ENCODE results near the gene EML6. TPM values are rescaled to one million over a fixed set of nuclear protein-coding genes. Genes with fewer than 3 reads are reported as not detected.

EML6 gene
- polyA plus RNA-seq, 2 of the 4 experiments (the other 2 are of a cell fraction), result 1.4 to 1.5 TPM

DNA sequence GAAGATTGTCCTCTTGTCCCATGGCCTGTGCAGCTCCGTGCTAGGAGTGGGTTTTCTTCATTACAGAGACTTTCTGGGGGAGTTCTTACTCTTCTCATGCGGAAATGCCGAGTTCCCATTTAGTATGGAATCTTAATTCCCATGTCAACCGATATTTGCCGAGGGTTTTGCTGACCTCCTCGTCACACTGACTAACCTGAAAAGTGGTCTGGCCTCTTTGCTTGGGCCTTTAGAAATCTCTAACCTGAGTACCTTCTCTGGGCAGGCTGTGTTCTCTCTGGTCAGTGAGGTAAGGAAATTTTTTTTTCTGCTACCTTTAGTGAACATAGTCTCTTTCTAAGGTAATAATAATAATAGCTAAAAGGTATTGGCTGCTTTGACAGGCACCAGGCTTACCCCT lies 10.9 kb upstream of the EML6 start:
- no peak overlapping the region for H3K27ac ChIP-seq
- WGBS (ENCODE audit: missing lambda C conversion rate), result 86% methylated on average over 6 of the region's 6 CpGs
- ChIA-PET POLR2A (no interaction called here), CTCF (interaction anchor here (1.1 kb wide), 2 partner anchors 8 to 126 kb away, joined by 3 read pairs; no protein-coding TSS in a partner anchor)
- TF ChIP-seq POLR2AphosphoS2 (conservative IDR thresholded peaks at IDR 0.05; ENCODE audit: low read length) (no peak), SREBF2 (IDR thresholded peaks at IDR 0.05) (no peak), FOXS1 (CRISPR knock-in tag; IDR thresholded peaks at IDR 0.05) (no peak), NR3C1 (IDR thresholded peaks at IDR 0.05) (no peak), RARB (CRISPR knock-in tag; IDR thresholded peaks at IDR 0.05) (no peak)
- no peaks in the 10 kb centered on the region for H3K4me1 ChIP-seq
- FAIRE-seq, result no peak
- ATAC-seq, result no peak
- DNase-seq (ENCODE audit: low read depth in 1 of 2, low spot score in 1 of 2), result no peak
- H3K9me3 ChIP-seq, result peaks cover 10% of the 10 kb centered on the region; the same call in 2 of the 3 replicates
- no peak overlapping the region for H3K4me2 ChIP-seq
- H3K4me3 ChIP-seq, result no peak overlapping the region

DNA sequence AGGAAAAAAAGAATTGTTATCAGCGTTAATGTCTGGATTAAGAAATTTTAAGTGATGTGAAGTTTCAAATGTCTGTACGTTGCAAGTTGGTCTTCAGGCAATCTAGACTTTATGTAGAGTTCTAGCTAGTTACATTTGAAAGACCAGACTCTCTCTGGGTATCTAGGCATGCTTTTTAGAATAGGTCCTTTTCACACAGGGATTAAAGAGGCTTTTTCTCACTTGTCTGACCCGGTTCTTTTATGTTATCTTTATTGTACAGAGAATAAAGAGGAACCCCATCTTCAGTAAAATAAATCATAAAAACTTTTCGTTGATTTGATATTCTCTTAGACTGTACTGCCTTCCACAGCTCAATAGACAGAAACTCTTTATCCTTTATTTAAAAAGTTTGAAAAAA lies 8.5 kb upstream of the EML6 start:
- Histone ChIP-seq H3K4me2 (no peak overlapping the region), H3K9me3 (peaks cover 10% of the 10 kb centered on the region; the same call in 2 of the 3 replicates), H3K27ac (no peak overlapping the region), H3K4me3 (no peak overlapping the region), H3K4me1 (no peaks in the 10 kb centered on the region)
- DNase-seq (ENCODE audit: low read depth in 1 of 2, low spot score in 1 of 2), result no peak
- POLR2A ChIA-PET, result no interaction called here
- peak; percentile 49 for FAIRE-seq
- 19% methylated on average over 4 of the region's 4 CpGs for WGBS (ENCODE audit: missing lambda C conversion rate)
- TF ChIP-seq CBX2 (IDR thresholded peaks at IDR 0.05; ENCODE audit: borderline replicate concordance, low read depth), result peak; percentile 26; the same call in 1 of the 2 replicates
- TF ChIP-seq MAZ (IDR thresholded peaks at IDR 0.05; ENCODE audit: borderline replicate concordance, low read depth, low read length), result no peak
- CTCF ChIA-PET, result interaction anchor here (0.8 to 6.5 kb wide), 4 partner anchors 10 to 617 kb away, joined by 3 to 46 read pairs (median 3); no protein-coding TSS in a partner anchor
- no peak for ATAC-seq

DNA sequence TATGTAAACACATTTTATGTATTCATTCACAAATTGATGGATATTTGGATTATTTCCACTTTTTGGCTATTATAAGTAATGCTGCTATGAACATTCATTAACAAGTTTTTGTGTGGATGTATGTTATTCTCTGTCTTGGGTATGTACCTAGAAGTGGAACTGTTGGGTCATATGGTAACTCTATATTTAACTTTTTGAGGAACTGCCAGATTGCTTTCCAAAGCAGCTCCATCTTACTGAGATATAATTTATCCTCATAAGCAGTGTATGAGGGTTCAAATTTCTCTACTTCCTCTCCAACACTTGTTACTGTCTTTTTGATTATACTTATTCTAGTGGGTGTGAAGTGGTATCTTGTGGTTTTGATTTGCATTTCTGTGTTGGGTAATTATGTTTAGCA lies 7.1 kb upstream of the EML6 start:
- no peak overlapping the region for H3K4me2 ChIP-seq
- CTCF ChIA-PET, result interaction anchor here (6.5 kb wide), 1 partner anchor 11 kb away, joined by 46 read pairs; no protein-coding TSS in a partner anchor
- H3K4me1 ChIP-seq, result no peaks in the 10 kb centered on the region
- H3K27ac ChIP-seq, result no peak overlapping the region
- FAIRE-seq, result no peak
- no peak for TF ChIP-seq ESRRA (IDR thresholded peaks at IDR 0.05; ENCODE audit: borderline replicate concordance, low read length)
- no peak for TF ChIP-seq PHF8 (IDR thresholded peaks at IDR 0.05; ENCODE audit: borderline replicate concordance, low read depth)
- TF ChIP-seq, protein P1, sequence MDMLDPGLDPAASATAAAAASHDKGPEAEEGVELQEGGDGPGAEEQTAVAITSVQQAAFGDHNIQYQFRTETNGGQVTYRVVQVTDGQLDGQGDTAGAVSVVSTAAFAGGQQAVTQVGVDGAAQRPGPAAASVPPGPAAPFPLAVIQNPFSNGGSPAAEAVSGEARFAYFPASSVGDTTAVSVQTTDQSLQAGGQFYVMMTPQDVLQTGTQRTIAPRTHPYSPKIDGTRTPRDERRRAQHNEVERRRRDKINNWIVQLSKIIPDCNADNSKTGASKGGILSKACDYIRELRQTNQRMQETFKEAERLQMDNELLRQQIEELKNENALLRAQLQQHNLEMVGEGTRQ (IDR thresholded peaks at IDR 0.05), result no peak
- TF ChIP-seq EHF (CRISPR knock-in tag; IDR thresholded peaks at IDR 0.05), result no peak
- TF ChIP-seq SREBF2 (IDR thresholded peaks at IDR 0.05), result no peak
- TF ChIP-seq FOSB (CRISPR knock-in tag; IDR thresholded peaks at IDR 0.05), result no peak
- TF ChIP-seq, protein P2, sequence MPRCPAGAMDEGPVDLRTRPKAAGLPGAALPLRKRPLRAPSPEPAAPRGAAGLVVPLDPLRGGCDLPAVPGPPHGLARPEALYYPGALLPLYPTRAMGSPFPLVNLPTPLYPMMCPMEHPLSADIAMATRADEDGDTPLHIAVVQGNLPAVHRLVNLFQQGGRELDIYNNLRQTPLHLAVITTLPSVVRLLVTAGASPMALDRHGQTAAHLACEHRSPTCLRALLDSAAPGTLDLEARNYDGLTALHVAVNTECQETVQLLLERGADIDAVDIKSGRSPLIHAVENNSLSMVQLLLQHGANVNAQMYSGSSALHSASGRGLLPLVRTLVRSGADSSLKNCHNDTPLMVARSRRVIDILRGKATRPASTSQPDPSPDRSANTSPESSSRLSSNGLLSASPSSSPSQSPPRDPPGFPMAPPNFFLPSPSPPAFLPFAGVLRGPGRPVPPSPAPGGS (IDR thresholded peaks at IDR 0.05), result no peak
- no peak for TF ChIP-seq KDM5A (IDR thresholded peaks at IDR 0.05)
- no peak for TF ChIP-seq FOSL2 (IDR thresholded peaks at IDR 0.05)
- no peak for TF ChIP-seq FOSL2 (CRISPR knock-in tag; IDR thresholded peaks at IDR 0.05)
- no peak for TF ChIP-seq JUNB (IDR thresholded peaks at IDR 0.05)
- TF ChIP-seq MAZ (IDR thresholded peaks at IDR 0.05; ENCODE audit: borderline replicate concordance, low read depth, low read length), result no peak
- TF ChIP-seq, protein P3, sequence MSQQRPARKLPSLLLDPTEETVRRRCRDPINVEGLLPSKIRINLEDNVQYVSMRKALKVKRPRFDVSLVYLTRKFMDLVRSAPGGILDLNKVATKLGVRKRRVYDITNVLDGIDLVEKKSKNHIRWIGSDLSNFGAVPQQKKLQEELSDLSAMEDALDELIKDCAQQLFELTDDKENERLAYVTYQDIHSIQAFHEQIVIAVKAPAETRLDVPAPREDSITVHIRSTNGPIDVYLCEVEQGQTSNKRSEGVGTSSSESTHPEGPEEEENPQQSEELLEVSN (IDR thresholded peaks at IDR 0.05; ENCODE audit: borderline replicate concordance, low read depth), result no peak
- no peak for TF ChIP-seq MYC (IDR thresholded peaks at IDR 0.05; ENCODE audit: borderline replicate concordance, low read length)
- TF ChIP-seq RCOR1 (IDR thresholded peaks at IDR 0.05; ENCODE audit: low read depth, low read length), result no peak
- TF ChIP-seq, protein P4, sequence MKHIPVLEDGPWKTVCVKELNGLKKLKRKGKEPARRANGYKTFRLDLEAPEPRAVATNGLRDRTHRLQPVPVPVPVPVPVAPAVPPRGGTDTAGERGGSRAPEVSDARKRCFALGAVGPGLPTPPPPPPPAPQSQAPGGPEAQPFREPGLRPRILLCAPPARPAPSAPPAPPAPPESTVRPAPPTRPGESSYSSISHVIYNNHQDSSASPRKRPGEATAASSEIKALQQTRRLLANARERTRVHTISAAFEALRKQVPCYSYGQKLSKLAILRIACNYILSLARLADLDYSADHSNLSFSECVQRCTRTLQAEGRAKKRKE (CRISPR knock-in tag; IDR thresholded peaks at IDR 0.05; ENCODE audit: low read depth), result no peak
- no peak for TF ChIP-seq BHLHE40 (IDR thresholded peaks at IDR 0.05; ENCODE audit: low read depth, low read length)
- no peak for TF ChIP-seq TP53 (CRISPR knock-in tag; IDR thresholded peaks at IDR 0.05)
- TF ChIP-seq NFE2L2 (conservative IDR thresholded peaks at IDR 0.05; ENCODE audit: low read length), result no peak
- no peak for TF ChIP-seq NR3C1 (IDR thresholded peaks at IDR 0.05)
- POLR2A ChIA-PET, result no interaction called here
- H3K9me3 ChIP-seq, result peaks cover 10% of the 10 kb centered on the region; the same call in 2 of the 3 replicates
- no peak overlapping the region for H3K4me3 ChIP-seq
- no peak for ATAC-seq
- no peak for DNase-seq (ENCODE audit: low read depth in 1 of 2, low spot score in 1 of 2)

Data from A549 (cell line).